K562 (cell line): ENCODE measurements around the gene JUN. TPM values are rescaled to one million over a fixed set of nuclear protein-coding genes. Genes with fewer than 3 reads are reported as not detected.

ENCODE experiments used
- CHAMP1 ChIP-seq: fragments of 450-650 bp; IDR thresholded peaks from 2 replicates; pipeline ENCODE4 v1.6.1; 2016; ENCODE audit warnings: mild to moderate bottlenecking
- DLX4 ChIP-seq: fragments of 250-450 bp; sonication (Bioruptor Pico); IDR thresholded peaks from 2 replicates; pipeline ENCODE4 v1.6.1; 2021; ENCODE audit warnings: mild to moderate bottlenecking
- E4F1 ChIP-seq: fragments of 250-450 bp; sonication (Bioruptor Pico); IDR thresholded peaks from 2 replicates; pipeline ENCODE4 v1.5.0; 2021; ENCODE audit warnings: mild to moderate bottlenecking, borderline replicate concordance
- GATAD2B ChIP-seq: fragments of 450-650 bp; IDR thresholded peaks from 2 replicates; pipeline ENCODE4 v1.6.1; 2017; ENCODE audit warnings: mild to moderate bottlenecking, borderline replicate concordance
- HDAC2 ChIP-seq: fragments of 450-650 bp; IDR thresholded peaks from 2 replicates; pipeline ENCODE4 v1.6.1; 2016; ENCODE audit warnings: mild to moderate bottlenecking
- HOXB6 ChIP-seq: fragments of 250-450 bp; sonication (Bioruptor Pico); IDR thresholded peaks from 2 replicates; pipeline ENCODE4 v1.5.1; 2022; ENCODE audit warnings: mild to moderate bottlenecking, borderline replicate concordance
- JUNB ChIP-seq: fragments of 450-650 bp; formaldehyde crosslinking; conservative IDR thresholded peaks from 2 replicates; pipeline ENCODE4 v1.4.0; 2020; ENCODE audit warnings: mild to moderate bottlenecking
- MCM3 ChIP-seq: fragments of 450-650 bp; IDR thresholded peaks from 2 replicates; pipeline ENCODE4 v1.6.1; 2016
- PURB ChIP-seq: sonication (generic); formaldehyde crosslinking; IDR thresholded peaks from 2 replicates; pipeline ENCODE4 v1.9.0; 2021; ENCODE audit warnings: low read depth, mild to moderate bottlenecking, missing genetic modification reagents
- RFX1 ChIP-seq: fragments of 450-650 bp; IDR thresholded peaks from 2 replicates; pipeline ENCODE4 v1.6.1; 2016; ENCODE audit warnings: mild to moderate bottlenecking, moderate library complexity
- SIRT6 ChIP-seq: IDR thresholded peaks from one replicate; pipeline ENCODE4 v1.6.1; 2012; ENCODE audit warnings: low read depth, mild to moderate bottlenecking, control low read depth, inconsistent platforms, low read length, moderate library complexity
- SLC30A9 ChIP-seq: fragments of 250-450 bp; sonication (Bioruptor Pico); IDR thresholded peaks from 2 replicates; pipeline ENCODE4 v1.8.0; 2022; ENCODE audit warnings: mild to moderate bottlenecking, moderate library complexity
- TEAD2 ChIP-seq: fragments of 450-650 bp; IDR thresholded peaks from 2 replicates; pipeline ENCODE4 v1.6.1; 2016; ENCODE audit warnings: missing genetic modification characterization, control low read depth, missing compliant biosample characterization
- U2AF2 ChIP-seq: fragments of 200-400 bp; formaldehyde crosslinking; optimal IDR thresholded peaks from 2 replicates; pipeline ENCODE3; 2017; ENCODE audit warnings: low read depth, mild to moderate bottlenecking, low read length
- XRCC3 ChIP-seq: fragments of 450-650 bp; IDR thresholded peaks from 2 replicates; pipeline ENCODE4 v1.6.1; 2017; ENCODE audit warnings: mild to moderate bottlenecking, moderate library complexity
- ZNF551 ChIP-seq: fragments of 250-450 bp; sonication (Bioruptor Pico); IDR thresholded peaks from 2 replicates; pipeline ENCODE4 v1.5.0; 2021; ENCODE audit warnings: mild to moderate bottlenecking, moderate library complexity
- ZNF644 ChIP-seq: fragments of 200-800 bp; sonication (Bioruptor generic); IDR thresholded peaks from 2 replicates; pipeline ENCODE4 v1.6.1; 2016; ENCODE audit warnings: low read depth, missing genetic modification characterization, missing compliant biosample characterization
- polyA plus RNA-seq, 8 experiments: library from polyadenylated mRNA; depleted of rRNA in 4 of 8; stranded (reverse) in 5 of 8; unstranded in 3 of 8; fragments of >200 nt; fragmentation: Nextera tagmentation in 2 of 8; fragmentation: Illumina TruSeq in 1 of 8; extraction: Ambion mirVana in 2 of 8; extraction: Trizol in 1 of 8; gene quantifications; 2 replicates each; pipeline versions ENCODE4 v1.2.1 to v1.2.3, GENCODE V29; 2011 to 2014; ENCODE audit warnings: inconsistent platforms in 1 of 8, missing spikeins in 1 of 8
- total RNA-seq, 7 experiments: library from RNA; depleted of rRNA in 6 of 7; stranded (reverse); fragments of >200 nt in 6 of 7; fragmentation: Illumina TruSeq in 2 of 7; extraction: Trizol in 2 of 7; gene quantifications; 2 replicates each; pipeline versions ENCODE4 v1.2.1 to v1.2.3, GENCODE V29; 2011 to 2021; ENCODE audit warnings: low replicate concordance in 1 of 7

JUN gene
- total and polyA plus RNA-seq, 9 of the 15 experiments (the other 6 are each of a cell fraction or from before 2014, with no cell fraction given): 0.32 to 23.4 (median 4.0) TPM

GRCh38 chr1:58783993-58784757 lies at the start of gene JUN (continued):
- TF ChIP-seq PURB (CRISPR knock-in tag): no peak
- TF ChIP-seq XRCC3: no peak
- no peak for TF ChIP-seq E4F1 (CRISPR knock-in tag)
- TF ChIP-seq SIRT6: no peak
- TF ChIP-seq ZNF644 (tag): no peak
- TF ChIP-seq DLX4 (CRISPR knock-in tag): no peak
- TF ChIP-seq HOXB6 (CRISPR knock-in tag): no peak
- TF ChIP-seq HDAC2: 0 out of 2 replicates have a peak, but pooled peaks have one; percentile 16
- TF ChIP-seq SLC30A9 (CRISPR knock-in tag): no peak
- no peak for TF ChIP-seq CHAMP1
- TF ChIP-seq ZNF551 (CRISPR knock-in tag): no peak
- peak; percentile 97 for TF ChIP-seq RFX1
- no peak for TF ChIP-seq U2AF2
- no peak for TF ChIP-seq TEAD2 (tag)
- no peak for TF ChIP-seq JUNB (CRISPR knock-in tag)
- 0 out of 2 replicates have a peak, but pooled peaks have one; percentile 38 for TF ChIP-seq GATAD2B
- TF ChIP-seq MCM3: no peak
